Activated naive CD4-positive, alpha-beta T cell treated with anti-CD3 and anti-CD28 coated beads, Interleukin-2, amount 50 U/mL, for 72 hours (primary cell): Measurements from ENCODE around the gene CUL4B. TPM values are rescaled to one million over a fixed set of nuclear protein-coding genes. Genes with fewer than 3 reads are reported as not detected.
"Not testable (repeated sequence)": the region's sequence is repeated elsewhere in the genome, so short reads cannot be mapped to it uniquely, and the experiment has no call there.

Experiments used
- ATAC-seq, 2 donors: fragments of 150-1000 bp; cut with Tn5 transposase; 2 replicates each; pipeline ENCODE4 v1.10.0; 2021; ENCODE audit warnings: mild to moderate bottlenecking in 2 of 2, moderate library complexity in 2 of 2
- DNase-seq, 2 donors: peaks; one replicate each; pipeline ENCODE4 v3.0.0; 2021 to 2022; ENCODE audit warnings: low spot score in 2 of 2
- H3K27ac Mint-ChIP-seq, 2 donors: one replicate each; pipeline ENCODE4 v1.8.0; 2022; ENCODE audit warnings: mild to moderate bottlenecking in 2 of 2, mixed read lengths in 2 of 2
- H3K36me3 Mint-ChIP-seq, 2 donors: one replicate each; pipeline ENCODE4 v1.8.0; 2022; ENCODE audit warnings: mixed read lengths in 2 of 2
- H3K9me3 Mint-ChIP-seq, 2 donors: one replicate each; pipeline ENCODE4 v1.8.0; 2022; ENCODE audit warnings: mixed read lengths in 2 of 2
- total RNA-seq, 2 donors: library from RNA; stranded (reverse); gene quantifications; one replicate each; pipeline ENCODE4 v1.2.3, GENCODE V29; 2022

Gene CUL4B
- total RNA-seq, result 10 to 100 TPM; 59.4 to 60.6 TPM

- H3K27ac Mint-ChIP-seq, result peak within 1 kb of the TSS; percentile 89 to 98
- ATAC-seq (peak; percentile 86 to 88), DNase-seq (peak; percentile 85 to 89)
- H3K9me3 Mint-ChIP-seq, result no peaks in the 10 kb centered on the region
- peaks cover 7 to 14% of the 10 kb centered on the region in 2 donors for H3K36me3 Mint-ChIP-seq
Measured at GRCh38 chrX:120560842-120561633, at the start of gene CUL4B. TSS of gene CUL4B (minus strand) at chrX:120560962. CDS start at chrX:120560638, 324 bp downstream.

GRCh38 chrX:120604361-120604782, 43.6 kb upstream of the CUL4B start:
- ATAC-seq (peak; percentile 54 to 74), DNase-seq (peak in 1 of 2 donors; percentile 6)
- Mint-ChIP-seq H3K36me3 (peaks cover 3 to 10% of the 10 kb centered on the region in 2 donors), H3K9me3 (no peaks in the 10 kb centered on the region), H3K27ac (peak overlapping the region; percentile 99 to 100)

- DNase-seq (peak; percentile 67 to 81), ATAC-seq (peak; percentile 97 to 99)
- Mint-ChIP-seq H3K36me3 (peaks cover 0 to 10% of the 10 kb centered on the region in 2 donors), H3K9me3 (no peaks in the 10 kb centered on the region), H3K27ac (peak within 1 kb of the TSS; percentile 99 to 100)
Measured at GRCh38 chrX:120603707-120604360, 43.1 kb upstream of the CUL4B start, which contains the start of gene MCTS1. TSS of gene MCTS1 (plus strand) at chrX:120604101. CDS start at chrX:120604237, 136 bp downstream.

- Mint-ChIP-seq H3K36me3 (no peaks in the 10 kb centered on the region), H3K9me3 (no peaks in the 10 kb centered on the region), H3K27ac (no peak overlapping the region)
- ATAC-seq (no peak), DNase-seq (no peak)
Measured at GRCh38 chrX:120585702-120586101, 24.9 kb upstream of the CUL4B start.

GRCh38 chrX:120575379-120576114, 14.8 kb upstream of the CUL4B start:
- H3K27ac Mint-ChIP-seq, result no peak overlapping the region
- DNase-seq, result no peak
- no peak for ATAC-seq
- H3K9me3 Mint-ChIP-seq, result no peaks in the 10 kb centered on the region
- H3K36me3 Mint-ChIP-seq, result no peaks in the 10 kb centered on the region

GRCh38 chrX:120573806-120574205, 13.0 kb upstream of the CUL4B start:
- not testable (repeated sequence) for H3K36me3 Mint-ChIP-seq, DNase-seq, ATAC-seq, H3K9me3 Mint-ChIP-seq
- H3K27ac Mint-ChIP-seq, result peak overlapping the region in 1 of 2 donors; percentile 50

- H3K9me3 Mint-ChIP-seq, result no peaks in the 10 kb centered on the region
- no peaks in the 10 kb centered on the region for H3K36me3 Mint-ChIP-seq
- no peak overlapping the region for H3K27ac Mint-ChIP-seq
- ATAC-seq, result no peak
- no peak for DNase-seq
Measured at GRCh38 chrX:120570011-120570600, 9.3 kb upstream of the CUL4B start.

GRCh38 chrX:120568609-120569008, 7.8 kb upstream of the CUL4B start:
- Mint-ChIP-seq H3K9me3 (no peaks in the 10 kb centered on the region), H3K36me3 (no peaks in the 10 kb centered on the region), H3K27ac (no peak overlapping the region)
- ATAC-seq (no peak), DNase-seq (no peak)

GRCh38 chrX:120568035-120568434, 7.3 kb upstream of the CUL4B start:
- ATAC-seq, result no peak
- no peaks in the 10 kb centered on the region for H3K9me3 Mint-ChIP-seq
- no peaks in the 10 kb centered on the region for H3K36me3 Mint-ChIP-seq
- no peak for DNase-seq
- no peak overlapping the region for H3K27ac Mint-ChIP-seq

GRCh38 chrX:120566817-120567216, 6.1 kb upstream of the CUL4B start:
- DNase-seq (no peak), ATAC-seq (no peak)
- H3K9me3 Mint-ChIP-seq, result no peaks in the 10 kb centered on the region
- no peaks in the 10 kb centered on the region for H3K36me3 Mint-ChIP-seq
- H3K27ac Mint-ChIP-seq, result no peak overlapping the region

- Mint-ChIP-seq H3K36me3 (peaks cover 3% of the 10 kb centered on the region in 2 donors), H3K9me3 (no peaks in the 10 kb centered on the region), H3K27ac (no peak overlapping the region)
- ATAC-seq (no peak), DNase-seq (no peak)
Measured at GRCh38 chrX:120564925-120565324, 4.2 kb upstream of the CUL4B start.

- no peaks in the 10 kb centered on the region for H3K9me3 Mint-ChIP-seq
- no peak for ATAC-seq
- peaks cover 7 to 14% of the 10 kb centered on the region in 2 donors for H3K36me3 Mint-ChIP-seq
- peak overlapping the region in 1 of 2 donors; percentile 89 for H3K27ac Mint-ChIP-seq
- DNase-seq, result no peak
Measured at GRCh38 chrX:120562569-120562926, 1.8 kb upstream of the CUL4B start.

GRCh38 chrX:120561634-120562568, 1.1 kb upstream of the CUL4B start:
- peaks cover 7 to 14% of the 10 kb centered on the region in 2 donors for H3K36me3 Mint-ChIP-seq
- peak overlapping the region; percentile 89 to 97 for H3K27ac Mint-ChIP-seq
- ATAC-seq (no peak), DNase-seq (no peak)
- no peaks in the 10 kb centered on the region for H3K9me3 Mint-ChIP-seq

- H3K27ac Mint-ChIP-seq, result peak overlapping the region; percentile 89 to 98
- peak; percentile 42 to 46 for ATAC-seq
Measured at GRCh38 chrX:120560405-120560841, 339 bp downstream of the CUL4B start.

GRCh38 chrX:120559804-120560203, 958 bp downstream of the CUL4B start:
- ATAC-seq (no peak), DNase-seq (no peak)
- H3K27ac Mint-ChIP-seq, result peak overlapping the region; percentile 89 to 98
- no peaks in the 10 kb centered on the region for H3K9me3 Mint-ChIP-seq
- H3K36me3 Mint-ChIP-seq, result peaks cover 7 to 14% of the 10 kb centered on the region in 2 donors

More at GRCh38 chrX:120560405-120560841, 339 bp downstream of the CUL4B start:
- peak in 1 of 2 donors; percentile 21 for DNase-seq
- peaks cover 7 to 14% of the 10 kb centered on the region in 2 donors for H3K36me3 Mint-ChIP-seq
- H3K9me3 Mint-ChIP-seq, result no peaks in the 10 kb centered on the region
